ENCODE results near the gene IL23R. TPM values are rescaled to one million over a fixed set of nuclear protein-coding genes. Genes with fewer than 3 reads are reported as not detected.
A peak's percentile ranks its signal among the peaks of the same experiment; 100 is the strongest.

The IL23R gene
- total RNA-seq, 1 donor from 2014 or later: not detected

DNA sequence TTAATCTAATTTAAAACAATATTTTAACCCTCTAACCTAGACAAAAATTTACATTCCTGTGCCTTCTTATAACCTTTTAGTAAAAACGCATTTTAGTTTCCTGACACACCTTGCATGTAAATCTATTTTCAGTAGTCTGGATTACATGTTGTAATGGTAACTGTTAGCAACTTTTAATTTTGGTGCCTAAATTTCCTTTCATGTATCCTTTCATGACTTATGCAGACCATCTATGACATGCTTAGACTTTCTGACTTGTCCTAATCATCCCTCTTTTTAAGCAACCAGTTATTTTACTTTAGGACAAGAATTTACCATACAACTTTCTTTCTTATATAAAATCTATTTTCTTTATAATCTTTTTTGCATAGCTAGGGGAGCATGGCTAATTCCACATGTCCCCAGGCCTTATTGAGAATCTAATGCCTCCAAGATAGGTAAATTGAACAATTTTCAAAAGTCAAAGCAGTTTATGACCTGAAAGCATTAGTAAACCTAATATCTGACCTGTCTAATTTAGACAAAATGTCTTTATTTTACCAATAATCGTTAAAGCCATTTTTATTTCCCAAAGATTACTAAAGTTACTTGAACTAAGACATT is 83.9 kb downstream of the IL23R start:
- TF ChIP-seq, protein P1, sequence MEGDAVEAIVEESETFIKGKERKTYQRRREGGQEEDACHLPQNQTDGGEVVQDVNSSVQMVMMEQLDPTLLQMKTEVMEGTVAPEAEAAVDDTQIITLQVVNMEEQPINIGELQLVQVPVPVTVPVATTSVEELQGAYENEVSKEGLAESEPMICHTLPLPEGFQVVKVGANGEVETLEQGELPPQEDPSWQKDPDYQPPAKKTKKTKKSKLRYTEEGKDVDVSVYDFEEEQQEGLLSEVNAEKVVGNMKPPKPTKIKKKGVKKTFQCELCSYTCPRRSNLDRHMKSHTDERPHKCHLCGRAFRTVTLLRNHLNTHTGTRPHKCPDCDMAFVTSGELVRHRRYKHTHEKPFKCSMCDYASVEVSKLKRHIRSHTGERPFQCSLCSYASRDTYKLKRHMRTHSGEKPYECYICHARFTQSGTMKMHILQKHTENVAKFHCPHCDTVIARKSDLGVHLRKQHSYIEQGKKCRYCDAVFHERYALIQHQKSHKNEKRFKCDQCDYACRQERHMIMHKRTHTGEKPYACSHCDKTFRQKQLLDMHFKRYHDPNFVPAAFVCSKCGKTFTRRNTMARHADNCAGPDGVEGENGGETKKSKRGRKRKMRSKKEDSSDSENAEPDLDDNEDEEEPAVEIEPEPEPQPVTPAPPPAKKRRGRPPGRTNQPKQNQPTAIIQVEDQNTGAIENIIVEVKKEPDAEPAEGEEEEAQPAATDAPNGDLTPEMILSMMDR (conservative IDR thresholded peaks at IDR 0.05; ENCODE audit: low read depth, low read length): no peak
- no peak overlapping the region for H3K4me3 ChIP-seq (ENCODE audit: low read depth, low read length)
- DNase-seq (ENCODE audit: low read depth): no peak

DNA sequence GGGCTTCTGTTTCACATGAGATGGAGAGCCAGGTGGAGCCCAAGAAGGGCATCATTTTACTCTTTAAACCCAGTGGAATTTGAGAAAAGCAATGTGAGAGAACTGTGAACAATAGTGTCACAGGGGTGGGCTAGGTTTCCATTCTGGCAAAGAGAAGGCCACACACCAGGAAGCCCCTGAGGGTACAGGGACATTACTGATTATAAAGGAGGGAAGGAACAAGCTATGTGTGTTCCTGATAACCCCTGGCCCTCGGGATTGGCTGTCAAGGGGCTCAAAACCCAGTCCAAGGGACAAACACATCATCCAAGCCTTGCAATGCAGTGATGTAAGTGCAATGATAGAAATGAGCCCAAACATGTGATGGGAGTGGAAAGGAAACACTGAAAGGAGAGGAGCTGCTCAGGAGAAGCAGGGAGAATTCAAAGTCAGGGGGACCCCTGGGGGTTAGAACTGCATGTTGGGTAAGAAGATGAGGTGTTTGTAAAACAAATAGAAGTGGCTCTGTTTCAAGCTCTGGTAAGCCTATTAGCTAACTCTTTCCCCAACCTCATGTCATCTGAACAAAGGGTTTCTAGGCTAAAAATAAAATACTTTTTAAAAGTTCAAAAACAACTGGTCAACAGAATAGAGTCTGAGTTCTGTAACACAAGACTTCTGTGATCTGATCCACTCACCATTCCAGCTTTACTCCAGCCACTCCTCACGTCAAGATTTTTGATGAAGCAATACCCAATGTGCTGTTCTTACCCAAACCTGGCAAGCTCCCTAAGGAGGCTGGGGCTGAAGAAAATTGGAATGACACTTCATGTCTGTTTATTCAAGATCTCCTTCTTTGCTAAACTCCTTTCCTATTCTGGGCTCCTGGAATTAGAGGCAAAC is 90.3 kb downstream of the IL23R start:
- no peak for DNase-seq (ENCODE audit: low read depth)
- H3K4me3 ChIP-seq (ENCODE audit: low read depth, low read length): no peak overlapping the region
- TF ChIP-seq, protein P1 (conservative IDR thresholded peaks at IDR 0.05; ENCODE audit: low read depth, low read length): no peak

DNA sequence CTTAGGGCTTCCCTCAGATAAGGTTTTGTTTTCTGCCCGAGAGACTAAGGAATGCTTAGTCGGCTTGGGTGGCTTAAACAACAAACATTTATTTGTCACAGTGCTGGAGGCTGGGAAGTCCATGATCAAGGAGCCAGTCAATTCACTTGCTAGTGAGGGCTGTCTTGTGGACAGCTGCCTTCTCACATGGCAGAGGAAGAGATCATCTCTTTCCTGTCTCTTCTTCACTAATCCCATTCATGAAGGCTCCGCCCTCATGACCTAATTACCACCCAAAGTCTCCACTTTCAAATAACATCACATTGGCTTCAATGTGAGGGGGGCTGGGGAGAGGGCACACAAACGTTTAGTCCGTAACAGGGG is 90.9 kb downstream of the IL23R start:
- no peak for DNase-seq (ENCODE audit: low read depth)
- TF ChIP-seq, protein P1 (conservative IDR thresholded peaks at IDR 0.05; ENCODE audit: low read depth, low read length): no peak
- no peak overlapping the region for H3K4me3 ChIP-seq (ENCODE audit: low read depth, low read length)

DNA sequence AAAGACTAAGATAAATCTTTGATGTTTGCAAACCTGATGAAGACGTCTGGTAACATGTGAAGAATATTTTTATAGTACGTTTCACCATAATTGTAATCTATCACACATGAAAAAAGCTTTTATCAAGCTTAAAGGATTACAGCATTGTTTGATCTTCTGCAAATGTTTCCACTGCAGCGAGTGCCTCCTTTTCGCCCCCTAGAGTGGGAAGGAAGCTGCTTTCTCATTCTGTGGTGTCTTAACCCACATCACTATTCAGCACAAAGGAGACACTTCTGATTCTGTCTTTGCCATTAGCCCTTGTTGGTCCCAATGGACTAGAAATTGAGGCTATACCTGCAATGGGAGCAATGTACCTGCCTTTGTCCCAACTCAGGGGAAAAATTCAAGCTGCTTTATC is 95.4 kb downstream of the IL23R start:
- TF ChIP-seq, protein P1 (conservative IDR thresholded peaks at IDR 0.05; ENCODE audit: low read depth, low read length): peak; percentile 39
- H3K4me3 ChIP-seq (ENCODE audit: low read depth, low read length): no peak overlapping the region
- no peak for DNase-seq (ENCODE audit: low read depth)

DNA sequence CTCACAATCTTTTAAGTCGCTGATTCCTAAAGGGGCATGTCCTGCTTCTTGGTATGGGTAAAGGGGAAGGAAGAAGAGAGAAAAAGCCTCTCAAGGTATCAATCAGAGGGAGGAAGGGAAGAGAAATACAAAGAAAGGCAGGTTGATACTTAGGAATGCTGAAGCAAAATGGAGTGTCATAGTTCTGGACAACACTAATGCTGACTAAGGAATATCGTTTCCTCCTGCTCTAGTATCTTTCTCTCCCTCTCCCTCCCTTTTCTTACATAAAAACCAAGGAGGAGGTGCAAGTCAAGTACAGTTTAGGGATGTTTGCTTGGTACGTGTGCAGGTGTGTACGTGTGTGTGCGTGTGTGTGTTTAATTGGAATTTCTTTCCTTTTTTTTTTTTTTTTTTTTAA is 96.5 kb downstream of the IL23R start:
- DNase-seq (ENCODE audit: low read depth): no peak
- H3K4me3 ChIP-seq (ENCODE audit: low read depth, low read length): no peak overlapping the region
- TF ChIP-seq, protein P1 (conservative IDR thresholded peaks at IDR 0.05; ENCODE audit: low read depth, low read length): no peak

DNA sequence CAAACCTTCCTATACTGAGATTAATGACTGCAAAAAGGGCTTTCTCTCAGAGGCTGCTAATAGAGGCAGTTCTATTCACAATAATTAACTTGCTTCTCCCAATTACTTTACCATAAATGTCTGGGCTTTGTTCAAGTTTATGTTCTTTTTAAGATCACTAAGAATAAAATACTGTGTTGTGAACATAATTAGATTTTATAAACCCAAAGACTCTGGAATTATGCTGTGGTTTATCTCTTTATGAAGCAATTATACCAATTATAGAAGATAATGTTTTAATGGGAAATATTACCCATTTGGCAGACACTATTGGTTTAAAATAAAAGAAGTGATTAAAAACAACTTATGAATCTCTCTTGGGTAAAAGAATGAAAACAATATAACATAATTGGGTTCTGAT is 97.9 kb downstream of the IL23R start:
- H3K4me3 ChIP-seq (ENCODE audit: low read depth, low read length): no peak overlapping the region
- TF ChIP-seq, protein P1 (conservative IDR thresholded peaks at IDR 0.05; ENCODE audit: low read depth, low read length): no peak
- DNase-seq (ENCODE audit: low read depth): no peak
